Glomerular visceral epithelial cell (primary cell): ENCODE measurements around the gene MSX1.
"Not testable (repeated sequence)": the region's sequence is repeated elsewhere in the genome, so short reads cannot be mapped to it uniquely, and the experiment has no call there.

Experiments used
- DNase-seq: peaks from one replicate; pipeline ENCODE4 v3.0.0-alpha.2; 2016; ENCODE audit errors: extremely low spot score

The MSX1 gene

DNA sequence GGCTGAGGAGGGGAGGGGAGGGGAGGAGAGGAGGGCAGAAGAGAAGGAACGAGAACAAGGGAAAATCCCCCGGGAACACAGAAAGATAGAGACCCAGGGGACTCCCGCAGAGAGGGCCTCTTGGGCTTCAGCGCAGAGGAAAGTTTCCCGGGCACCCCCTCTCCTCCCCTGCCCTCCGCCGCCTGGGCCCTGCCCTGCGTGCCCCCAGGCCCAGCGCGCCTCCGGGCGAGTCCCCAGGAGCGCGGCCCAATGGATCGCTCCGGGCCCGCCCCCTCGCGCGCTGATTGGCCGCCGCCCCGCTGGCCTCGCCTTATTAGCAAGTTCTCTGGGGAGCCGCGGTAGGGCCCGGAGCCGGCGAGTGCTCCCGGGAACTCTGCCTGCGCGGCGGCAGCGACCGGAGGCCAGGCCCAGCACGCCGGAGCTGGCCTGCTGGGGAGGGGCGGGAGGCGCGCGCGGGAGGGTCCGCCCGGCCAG is at the start of gene MSX1:
Gene MSX1, plus strand, starts transcription at position 341 of the 474 bp plus-strand sequence. CDS start 235 bp downstream, outside the sequence.
- peak; percentile 83 for DNase-seq

DNA sequence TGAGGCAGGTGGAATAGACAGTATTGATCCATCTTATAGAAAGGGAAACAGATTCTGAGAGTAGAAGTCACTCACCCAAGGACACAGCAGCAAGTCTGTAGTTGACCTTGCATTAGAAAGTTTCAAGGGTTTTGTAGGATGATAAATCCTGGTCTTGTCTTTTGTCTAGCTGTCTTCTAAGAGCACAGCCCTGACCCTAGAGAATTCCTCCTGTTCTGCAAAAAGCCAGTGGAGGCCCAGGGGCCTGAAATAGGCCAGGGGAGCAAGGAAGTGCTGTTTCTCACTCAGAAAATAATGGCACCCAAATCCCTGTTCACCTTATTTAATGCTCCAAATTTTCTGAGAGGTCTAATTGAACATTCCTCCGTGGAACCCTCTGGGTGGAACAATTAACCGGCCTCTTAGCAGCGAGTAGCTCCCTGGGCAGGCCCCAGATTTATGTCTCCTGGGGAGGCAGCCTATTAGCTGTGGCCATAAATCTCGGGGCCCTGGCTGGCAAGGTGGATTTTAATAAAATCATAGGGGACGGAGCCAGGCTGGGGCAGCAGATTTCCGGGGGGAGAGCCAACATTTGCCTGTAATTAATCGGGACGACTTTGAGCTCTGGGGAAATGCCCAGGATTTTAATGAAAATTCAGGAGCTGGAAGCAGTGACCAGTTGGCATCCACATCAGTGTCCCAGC is 49.2 kb upstream of the MSX1 start:
- no peak for DNase-seq

DNA sequence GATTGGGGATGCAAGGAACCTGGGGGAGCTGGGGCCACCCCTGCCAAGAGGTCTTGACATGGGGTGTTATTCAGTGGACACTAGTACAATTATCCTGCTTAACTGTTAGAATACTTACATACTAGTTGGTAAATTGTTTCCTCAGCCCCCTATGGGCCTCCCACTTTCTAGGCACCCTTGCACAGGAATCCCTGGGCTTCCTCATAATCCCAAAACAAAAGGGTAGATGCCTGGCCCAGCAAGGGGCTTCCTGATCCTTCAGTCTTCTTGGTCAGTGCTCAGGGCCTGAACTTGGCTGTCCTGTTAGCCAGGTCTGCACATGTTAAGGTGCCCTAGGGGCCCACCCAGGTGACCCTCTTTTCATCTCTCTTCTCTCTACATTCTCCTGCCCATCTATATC is 48.7 kb upstream of the MSX1 start:
- no peak for DNase-seq

DNA sequence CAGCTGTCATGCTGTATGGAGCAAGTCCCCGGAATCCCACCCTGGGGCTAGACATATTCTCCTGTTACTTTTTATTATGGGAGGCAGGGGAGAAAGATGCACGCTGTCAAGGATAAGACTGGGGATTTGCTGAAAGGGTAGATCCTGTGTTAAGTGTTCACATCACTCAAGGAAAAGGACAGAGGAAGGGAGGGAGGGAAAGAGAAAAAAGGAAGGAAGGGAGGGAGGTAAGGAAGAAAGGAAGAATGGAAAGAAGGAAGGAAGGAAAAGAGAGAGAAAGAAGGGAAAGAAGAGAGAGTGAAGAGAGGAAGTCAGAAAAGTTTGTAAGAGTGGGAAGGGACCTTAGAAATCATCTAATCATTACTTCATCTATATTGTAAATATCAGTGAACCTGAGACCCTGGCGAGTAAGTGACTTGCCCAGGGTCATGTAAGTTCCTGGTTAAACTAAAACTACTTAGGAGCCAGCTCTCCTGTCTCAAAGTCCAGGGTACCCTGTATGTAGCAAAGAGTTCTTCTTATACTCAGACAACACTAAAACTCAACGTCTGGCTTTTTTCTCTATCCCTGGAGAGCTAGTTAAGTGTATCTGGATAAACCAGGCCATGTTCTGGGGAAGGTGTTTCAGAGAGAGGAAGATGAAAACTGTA is 47.2 kb upstream of the MSX1 start:
- DNase-seq: no peak

DNA sequence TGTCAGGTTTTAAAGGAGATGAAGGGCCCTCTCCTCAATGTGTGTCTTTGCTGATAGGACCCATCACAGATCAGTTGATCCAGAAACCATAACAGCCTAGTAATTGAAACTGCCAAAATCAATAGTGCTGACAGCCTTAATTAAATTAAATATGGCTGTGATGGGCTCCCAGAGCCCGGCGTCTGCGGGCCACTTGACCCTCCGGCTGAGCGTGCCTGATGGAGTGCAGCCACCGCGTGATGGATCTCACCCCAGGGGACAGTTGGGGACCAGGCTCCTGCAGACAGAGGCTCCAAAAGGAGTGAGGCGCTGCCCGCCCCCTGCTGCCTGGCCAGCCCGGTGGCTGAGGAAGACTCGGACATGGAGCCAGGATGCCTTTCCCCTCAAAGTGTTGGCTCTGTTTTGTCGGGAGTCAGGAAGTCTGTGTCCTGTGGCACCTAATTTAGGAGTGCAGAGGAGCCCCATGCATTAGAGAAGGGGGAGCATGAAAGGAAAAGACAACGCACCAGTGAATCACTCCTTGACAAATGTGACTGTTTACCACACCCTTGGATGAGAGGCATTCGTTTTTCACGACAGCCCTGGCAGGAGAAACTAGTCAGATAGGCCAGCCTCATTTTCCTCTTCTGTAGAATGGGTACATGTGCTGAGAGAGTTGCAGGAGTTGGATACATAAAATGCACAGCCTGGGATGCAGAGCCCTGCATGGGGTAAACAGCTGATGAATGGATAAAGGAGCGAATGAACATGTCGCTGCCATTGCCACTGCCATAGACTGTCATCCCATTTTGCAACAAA is 40.9 kb upstream of the MSX1 start:
- no peak for DNase-seq

DNA sequence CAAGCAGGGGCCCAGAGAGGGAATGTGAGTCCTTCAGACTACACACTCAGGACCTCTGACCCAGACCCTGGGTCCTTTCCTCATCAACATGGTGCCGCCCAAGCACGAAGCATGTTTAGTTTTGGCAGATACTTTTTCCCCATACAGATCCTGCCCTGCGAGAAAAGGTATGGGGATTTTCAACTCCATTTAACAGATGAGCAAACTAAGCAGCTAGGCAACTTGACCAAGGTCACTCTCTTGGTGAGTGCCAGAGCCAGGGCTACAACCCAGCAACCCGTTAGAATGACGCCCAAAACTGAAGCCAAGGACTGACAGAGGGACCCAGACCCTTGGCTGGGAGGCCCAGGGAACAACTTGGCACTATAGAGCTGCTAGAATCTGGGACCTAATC is 40.3 kb upstream of the MSX1 start:
- DNase-seq: no peak

DNA sequence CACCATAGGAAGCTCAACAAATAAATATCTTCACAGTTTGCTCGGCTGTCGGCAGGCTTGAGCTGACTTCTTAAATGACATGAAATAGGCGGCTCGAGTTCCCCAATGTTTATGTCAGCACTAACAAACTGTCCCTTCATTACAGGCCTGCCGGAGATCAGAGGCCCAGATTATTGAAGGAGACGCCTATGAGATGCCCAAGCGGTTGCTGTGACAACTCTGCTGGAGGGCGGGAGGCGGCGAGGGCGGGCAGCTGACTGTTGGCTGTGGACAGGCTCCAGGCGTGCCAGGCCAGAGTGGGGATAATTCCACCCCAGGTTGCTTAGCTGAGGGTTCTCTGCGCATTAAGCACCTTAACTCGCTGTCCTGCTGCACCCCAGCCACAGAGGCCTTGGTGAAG is 39.2 kb upstream of the MSX1 start:
- no peak for DNase-seq

DNA sequence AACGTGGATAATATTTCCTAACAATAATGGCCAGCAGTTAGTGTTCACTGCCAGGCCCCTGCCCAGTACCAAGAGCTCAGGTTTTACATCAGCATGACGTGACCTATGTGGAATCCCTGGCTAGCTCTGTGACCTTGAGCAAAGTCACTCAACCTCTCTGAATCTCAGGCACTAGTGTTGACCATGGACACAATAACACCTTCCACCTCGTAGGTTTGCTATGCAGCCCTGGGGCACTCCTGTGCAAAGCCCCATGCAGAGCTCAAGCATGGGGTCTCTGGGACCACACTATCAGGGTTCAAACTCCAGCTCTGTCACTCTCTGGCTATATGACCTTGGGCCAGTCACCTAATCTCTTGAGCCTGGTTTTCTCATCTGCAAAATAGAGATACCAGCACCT is 38.7 kb upstream of the MSX1 start:
- no peak for DNase-seq

DNA sequence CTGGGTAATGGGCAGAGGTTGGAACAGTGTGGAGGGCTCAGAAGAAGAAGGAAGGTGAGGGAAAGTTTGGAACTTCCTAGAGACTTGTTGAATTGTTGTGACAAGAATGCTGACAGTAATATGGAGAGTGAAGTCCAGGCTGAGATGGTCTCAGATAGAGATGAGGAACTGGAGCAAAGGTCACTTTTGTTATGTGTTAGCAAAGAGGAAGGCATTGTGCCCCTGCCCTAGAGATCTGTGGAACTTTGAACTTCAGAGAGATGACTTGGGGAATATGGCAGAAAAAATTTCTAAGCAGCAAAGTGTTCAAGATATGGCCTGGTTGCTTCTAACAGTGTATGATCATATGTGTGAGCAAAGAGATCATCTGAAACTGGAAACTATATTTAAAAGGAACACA is 37.9 kb upstream of the MSX1 start:
- DNase-seq: no peak

DNA sequence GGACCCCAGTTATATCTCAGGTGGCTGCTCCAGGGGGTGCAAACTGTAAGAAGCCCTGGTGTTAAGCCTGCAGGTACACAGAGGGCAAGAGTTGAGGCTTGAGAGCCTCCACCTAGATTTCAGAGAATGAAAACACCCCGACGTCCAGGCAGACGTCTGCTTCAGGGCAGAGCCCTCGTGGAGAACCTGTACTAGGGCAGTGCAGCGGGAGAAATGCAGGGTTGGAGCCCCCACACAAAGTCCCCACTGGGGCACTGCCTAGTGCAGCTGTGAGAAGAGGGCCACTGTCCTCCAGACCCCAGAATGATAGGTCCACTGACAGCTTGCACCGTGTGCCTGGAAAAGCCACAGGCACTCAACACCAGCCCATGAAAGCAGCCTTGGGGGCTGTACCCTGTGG is 37.2 kb upstream of the MSX1 start:
- DNase-seq: not testable (repeated sequence)

DNA sequence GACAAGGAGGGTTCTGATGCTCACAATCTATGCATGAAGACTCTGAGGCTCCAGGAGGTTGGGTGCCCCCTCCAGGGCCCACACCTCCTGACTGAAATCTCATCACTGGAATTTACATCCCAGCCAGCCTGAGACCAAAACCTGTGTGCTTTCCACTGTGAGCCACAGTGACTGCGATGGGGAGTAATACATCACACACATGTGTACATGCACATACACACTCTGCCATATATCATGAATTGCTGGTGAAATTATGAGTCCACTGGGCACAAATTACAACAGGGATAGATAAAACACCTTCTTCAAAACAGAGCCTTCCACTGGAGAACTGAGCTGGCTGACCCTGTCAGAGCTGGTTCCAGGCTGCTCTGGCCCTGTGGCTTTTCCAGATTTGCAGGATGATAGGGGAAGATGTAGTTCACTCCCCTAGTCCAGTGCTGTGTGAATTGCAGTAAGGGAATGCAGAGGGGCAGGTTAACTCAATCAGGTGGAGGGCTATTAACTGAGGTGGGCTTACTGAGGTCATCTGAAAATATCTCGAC is 35.8 kb upstream of the MSX1 start:
- no peak for DNase-seq

DNA sequence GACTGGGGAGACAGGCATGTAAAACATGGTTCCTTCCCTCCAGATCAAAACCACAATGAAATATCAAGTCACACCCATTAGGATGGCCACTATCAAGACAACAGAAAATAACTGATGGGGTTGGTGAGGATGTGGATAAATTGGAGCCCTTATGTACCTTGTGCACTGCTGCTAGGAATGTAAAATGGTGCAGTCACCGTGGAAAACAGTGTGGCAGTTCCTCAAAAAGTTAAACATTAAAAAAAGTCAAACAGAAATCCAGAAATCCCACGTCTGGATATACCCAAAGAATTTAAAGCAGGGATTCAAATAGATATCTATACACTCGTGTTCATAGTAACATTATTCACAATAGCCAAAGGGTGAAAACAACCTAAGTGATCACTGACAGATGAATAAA is 35.2 kb upstream of the MSX1 start:
- DNase-seq: no peak

DNA sequence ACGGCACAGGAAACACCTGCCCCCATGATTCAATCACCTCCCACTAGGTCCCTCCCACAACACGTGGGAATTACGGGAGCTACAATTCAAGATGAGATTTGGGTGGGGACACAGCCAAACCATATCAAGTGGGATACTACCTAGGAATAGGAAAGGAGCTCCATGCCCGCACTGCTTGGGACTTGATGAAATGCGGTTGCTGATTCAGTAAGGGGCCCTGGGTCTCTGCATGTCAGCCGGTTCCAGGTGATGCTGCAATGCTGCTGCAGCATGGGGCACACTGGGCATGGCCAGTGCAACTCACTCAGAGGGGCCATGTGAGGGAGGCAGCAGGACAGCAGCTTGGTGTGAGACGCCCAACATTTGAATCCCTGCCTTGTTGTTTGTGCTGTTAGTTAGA is 34.0 kb upstream of the MSX1 start:
- no peak for DNase-seq

DNA sequence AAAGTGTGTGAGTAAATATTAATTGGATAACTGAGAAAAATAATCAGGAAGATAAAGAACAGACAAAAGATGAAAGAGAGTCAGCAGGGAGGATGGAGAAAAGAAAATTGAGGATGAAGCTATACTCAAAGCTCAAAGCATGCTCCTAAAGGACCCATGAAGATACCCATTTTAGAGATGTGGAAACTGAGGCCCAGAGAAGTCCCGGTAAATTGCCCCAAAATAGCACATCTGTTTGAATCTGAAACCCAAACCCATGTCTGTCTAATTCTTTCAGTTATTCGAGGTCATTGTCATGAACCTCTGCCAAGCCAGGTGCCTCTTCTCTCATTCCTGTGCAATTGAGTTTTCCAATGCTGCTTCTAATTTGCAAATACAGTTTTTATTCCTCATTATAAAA is 29.6 kb upstream of the MSX1 start:
- DNase-seq: no peak

DNA sequence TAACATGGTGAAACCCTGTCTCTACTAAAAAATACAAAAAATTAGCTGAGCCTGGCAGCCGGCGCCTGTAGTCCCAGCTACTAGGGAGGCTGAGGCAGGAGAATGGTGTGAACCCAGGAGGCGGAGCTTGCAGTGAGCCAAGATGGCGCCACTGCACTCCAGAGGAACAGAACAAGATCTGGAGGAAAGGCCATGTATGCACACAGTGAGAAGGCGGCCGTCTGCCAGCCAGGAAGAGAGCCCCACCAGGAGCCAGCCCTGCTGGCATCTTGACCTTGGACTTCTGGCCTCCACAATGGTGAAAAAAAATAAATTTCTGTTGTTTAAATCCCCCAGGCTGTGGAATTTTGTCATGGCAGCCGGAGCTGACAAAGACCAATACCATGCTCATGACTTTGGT is 28.2 kb upstream of the MSX1 start:
- DNase-seq: no peak

DNA sequence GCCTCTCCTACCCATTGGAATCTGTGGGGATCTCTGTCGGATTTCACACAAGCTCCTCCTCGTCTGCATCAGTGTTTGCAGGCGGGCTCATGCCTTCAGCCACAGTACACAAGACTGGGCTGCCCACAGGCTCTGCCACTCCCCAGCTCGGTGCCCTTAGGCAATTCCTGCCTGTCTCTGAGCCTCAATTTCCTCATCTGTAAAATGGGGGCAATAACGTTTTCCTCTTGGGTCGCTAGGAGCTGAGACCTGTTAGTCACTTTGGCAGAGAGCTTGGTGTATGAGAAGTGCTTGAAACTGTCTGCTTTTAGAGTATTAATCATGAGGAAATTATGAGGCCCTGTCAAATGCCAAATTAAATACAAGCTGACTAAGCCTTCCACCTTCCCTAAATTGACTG is 27.6 kb upstream of the MSX1 start:
- no peak for DNase-seq

DNA sequence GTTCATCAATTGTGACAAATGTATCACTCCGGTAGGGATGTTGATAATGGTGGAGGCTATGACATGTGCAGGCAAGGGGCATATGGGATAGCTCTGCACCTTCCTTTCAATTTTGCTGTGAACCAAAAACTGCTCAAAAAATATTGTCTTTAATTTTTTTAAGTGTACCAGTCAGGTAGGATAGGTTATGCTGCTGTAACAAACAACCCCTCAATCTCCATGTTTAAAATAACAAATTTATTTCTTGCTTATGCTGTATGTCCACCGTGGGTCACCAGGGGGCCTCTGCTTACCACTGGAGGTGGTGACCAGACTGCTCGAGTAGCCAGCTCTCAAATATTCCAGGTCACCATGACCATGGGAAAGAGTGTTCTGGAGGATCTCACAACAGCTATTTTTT is 23.4 kb upstream of the MSX1 start:
- no peak for DNase-seq

DNA sequence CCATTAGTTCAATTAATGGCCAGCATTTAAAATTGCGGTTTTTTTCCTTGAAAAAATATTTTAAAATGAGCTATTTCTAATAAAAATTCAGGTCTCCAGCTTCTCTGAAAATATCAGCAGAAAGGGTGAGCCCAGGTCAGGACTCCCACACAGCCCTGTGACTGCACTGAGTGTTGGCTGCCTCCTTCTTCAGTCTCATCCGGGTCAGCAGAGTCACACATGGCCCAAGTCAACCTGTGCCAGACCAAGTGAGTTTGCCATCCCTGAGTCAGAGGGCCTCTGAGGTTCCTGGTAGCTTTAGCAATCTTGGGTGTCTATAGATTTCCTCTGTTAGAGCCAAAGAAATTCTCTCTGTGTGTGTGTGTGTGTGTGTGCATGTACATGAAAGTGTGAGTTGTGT is 22.1 kb upstream of the MSX1 start:
- no peak for DNase-seq

DNA sequence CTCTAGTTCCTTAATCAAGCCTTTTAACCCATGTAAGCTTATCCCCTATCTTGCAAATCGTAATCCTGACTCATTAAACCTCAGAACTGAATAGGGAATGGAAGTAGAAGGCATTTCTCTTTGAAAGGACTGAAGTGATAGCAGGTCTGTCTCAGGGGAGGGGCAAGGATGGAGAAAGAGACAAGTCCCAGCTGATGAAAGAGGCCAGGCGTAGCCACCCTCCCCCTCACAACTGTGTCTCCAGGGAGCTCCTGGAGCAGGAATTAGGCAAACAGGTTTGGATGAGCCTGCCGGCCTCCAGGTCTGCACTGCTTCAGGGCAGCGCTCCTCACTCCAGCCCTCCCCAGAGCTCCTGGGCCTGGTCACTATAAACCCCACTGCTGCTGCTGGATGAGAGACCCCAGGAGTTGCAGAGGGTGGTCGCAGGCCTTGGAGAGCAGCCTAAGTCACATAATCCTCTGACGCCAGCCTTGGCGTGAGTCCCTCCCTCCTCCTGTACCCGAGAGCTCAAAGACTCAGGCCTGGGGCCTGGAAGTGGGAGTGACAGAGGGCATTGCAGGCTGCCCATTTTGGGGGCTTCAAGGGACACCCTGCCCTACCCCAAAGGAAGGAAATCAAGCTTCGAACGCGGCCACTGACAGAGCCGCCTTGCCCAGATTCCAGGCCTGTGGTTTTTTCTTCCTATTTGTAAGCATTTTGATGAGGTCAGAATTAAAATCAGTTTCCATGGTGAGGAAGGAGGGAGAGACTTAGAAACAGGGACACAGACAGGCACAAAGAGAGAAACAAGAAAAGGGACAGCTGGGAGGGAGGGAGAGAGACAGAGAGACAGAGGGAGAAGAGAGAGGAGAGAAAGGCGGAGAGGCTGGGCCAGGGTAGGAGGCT is 21.2 kb upstream of the MSX1 start:
- DNase-seq: no peak

DNA sequence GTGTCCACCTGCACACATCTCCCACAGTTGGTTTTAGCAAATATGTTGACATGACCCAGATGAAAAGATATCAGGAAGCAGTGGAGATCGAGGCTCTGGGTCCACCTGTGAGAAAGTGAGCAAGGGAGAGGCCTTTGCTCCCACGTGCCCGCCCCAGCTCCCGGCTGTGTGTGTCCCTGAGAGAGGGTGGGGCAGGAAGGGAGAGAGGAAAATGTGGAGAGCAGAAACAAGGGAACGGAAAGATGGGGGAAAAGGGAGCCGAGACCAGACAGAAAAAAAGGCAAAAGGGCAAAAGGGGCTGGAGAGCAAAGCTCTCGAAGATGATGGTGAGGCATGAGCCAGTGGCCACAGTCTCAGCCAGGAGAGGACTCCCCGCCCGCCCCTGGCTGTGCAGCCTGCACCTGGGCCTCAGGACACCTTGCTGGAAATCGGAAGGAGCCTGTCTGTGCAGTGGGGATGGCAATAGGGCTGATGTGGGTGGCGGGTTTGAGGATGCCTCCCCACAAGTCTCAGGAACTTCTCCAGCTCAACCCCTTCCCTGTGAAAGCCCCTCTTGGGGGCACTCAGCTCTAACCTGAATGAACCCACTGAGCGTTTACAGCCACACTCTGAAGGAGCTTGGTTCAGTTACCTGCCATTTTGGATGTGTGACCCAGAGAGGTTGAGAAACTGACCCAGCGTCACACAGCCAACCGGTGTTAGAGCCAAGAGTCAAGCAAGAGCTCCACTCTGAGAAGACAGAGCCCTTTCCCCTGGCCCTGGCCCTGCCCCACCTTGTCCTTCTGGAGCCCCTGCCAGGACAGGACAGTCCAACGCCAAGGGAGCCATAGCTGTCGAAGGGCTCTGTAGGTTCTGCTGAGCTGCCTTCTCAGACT is 20.3 kb upstream of the MSX1 start:
- no peak for DNase-seq

DNA sequence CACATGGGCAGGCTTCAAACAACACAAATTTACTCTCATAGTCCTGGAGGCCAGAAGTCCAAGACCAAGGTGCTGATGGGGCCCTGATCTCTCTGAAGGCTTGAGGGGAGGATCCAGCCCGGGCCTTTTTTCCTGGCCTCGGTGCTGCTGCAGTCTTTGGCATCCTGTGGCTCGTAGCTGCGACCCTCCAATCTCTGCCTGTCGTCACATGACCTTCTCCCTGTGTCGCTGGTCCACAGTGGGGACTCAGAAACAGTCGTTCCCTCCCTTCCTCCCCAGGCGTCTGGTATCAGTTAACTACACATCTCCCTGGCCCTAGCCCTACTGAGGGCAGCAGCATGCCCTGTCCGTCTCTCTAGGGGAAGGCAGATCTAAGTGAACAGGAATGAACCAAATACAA is 19.1 kb upstream of the MSX1 start:
- no peak for DNase-seq
